Mesendoderm (in vitro differentiated cells): Measurements from ENCODE around the gene LTK.

Source experiments
- DNase-seq: peaks from one replicate; pipeline ENCODE4 v3.0.0; 2013
- H2AK5ac ChIP-seq: 2 replicates; pipeline ENCODE4 v1.6.1; 2013; ENCODE audit warnings: low read length, inconsistent platforms
- H2BK120ac ChIP-seq: 2 replicates; pipeline ENCODE4 v1.6.1; 2013; ENCODE audit warnings: low read depth, mild to moderate bottlenecking, low read length, moderate library complexity, mixed read lengths
- H2BK15ac ChIP-seq: replicated peaks from 2 replicates; pipeline ENCODE4 v1.6.1; 2013; ENCODE audit warnings: low read depth, mild to moderate bottlenecking, moderate library complexity
- H2BK5ac ChIP-seq: 2 replicates; pipeline ENCODE4 v1.6.1; 2013; ENCODE audit warnings: low read length, inconsistent platforms
- H3K18ac ChIP-seq: 2 replicates; pipeline ENCODE4 v1.6.1; 2013; ENCODE audit warnings: mild to moderate bottlenecking, low read length, mixed read lengths
- H3K23ac ChIP-seq: one replicate; pipeline ENCODE4 v1.6.1; 2013; ENCODE audit warnings: low read length
- H3K27ac ChIP-seq: 2 replicates; pipeline ENCODE4 v1.5.1; 2013; ENCODE audit warnings: low read depth, mild to moderate bottlenecking, inconsistent platforms, low read length, moderate library complexity
- H3K27me3 ChIP-seq: 2 replicates; pipeline ENCODE4 v1.6.1; 2013; ENCODE audit warnings: low read length, control low read depth, mild to moderate bottlenecking, inconsistent platforms; ENCODE audit not compliant: insufficient read depth, poor library complexity
- H3K36me3 ChIP-seq: 2 replicates; pipeline ENCODE4 v1.6.1; 2013; ENCODE audit warnings: low read length, inconsistent platforms; ENCODE audit not compliant: control insufficient read depth, insufficient read depth
- H3K4ac ChIP-seq: one replicate; pipeline ENCODE4 v1.6.1; 2013; ENCODE audit warnings: low read depth, mild to moderate bottlenecking, low read length, moderate library complexity
- H3K4me1 ChIP-seq: 2 replicates; pipeline ENCODE4 v1.6.1; 2013; ENCODE audit warnings: low read depth, low read length, inconsistent platforms; ENCODE audit not compliant: control insufficient read depth
- H3K4me2 ChIP-seq: 2 replicates; pipeline ENCODE4 v1.6.1; 2013; ENCODE audit warnings: low read length
- H3K4me3 ChIP-seq: 2 replicates; pipeline ENCODE4 v1.5.1; 2013; ENCODE audit warnings: mild to moderate bottlenecking, low read length
- H3K56ac ChIP-seq: one replicate; pipeline ENCODE4 v1.6.1; 2013; ENCODE audit warnings: low read length
- H3K79me1 ChIP-seq: 2 replicates; pipeline ENCODE4 v1.6.1; 2013; ENCODE audit warnings: low read length, inconsistent platforms
- H3K79me2 ChIP-seq: 2 replicates; pipeline ENCODE4 v1.6.1; 2013; ENCODE audit warnings: mild to moderate bottlenecking, low read length; ENCODE audit not compliant: control insufficient read depth, insufficient read depth
- H3K9ac ChIP-seq: 2 replicates; pipeline ENCODE4 v1.6.1; 2013; ENCODE audit warnings: low read length, inconsistent platforms
- H4K5ac ChIP-seq: one replicate; pipeline ENCODE4 v1.6.1; 2013; ENCODE audit warnings: low read length
- H4K8ac ChIP-seq: one replicate; pipeline ENCODE4 v1.6.1; 2013; ENCODE audit warnings: low read depth, mild to moderate bottlenecking, control low read depth, low read length, moderate library complexity
- WGBS: extraction: QIAGEN DNeasy Blood & Tissue Kit; methylation state at CpG from one replicate; pipeline ENCODE4 v1.1.7; 2013; ENCODE audit warnings: low lambda C conversion rate, missing lambda C conversion rate; ENCODE audit not compliant: insufficient coverage; ENCODE audit errors: extremely low coverage; 5-methylcytosine and 5-hydroxymethylcytosine counted together

The LTK gene

GRCh38 chr15:41504751-41505492 is 8.7 kb downstream of the LTK start:
- H3K56ac ChIP-seq, result no peak overlapping the region
- no peak overlapping the region for H3K9ac ChIP-seq
- no peak overlapping the region for H3K4me2 ChIP-seq
- H3K27me3 ChIP-seq, result peaks cover 34% of the 10 kb centered on the region
- H3K4me1 ChIP-seq, result no peaks in the 10 kb centered on the region
- no peaks in the 10 kb centered on the region for H3K79me2 ChIP-seq
- DNase-seq, result no peak
- H3K4me3 ChIP-seq, result no peak overlapping the region
- H2BK5ac ChIP-seq, result no peak overlapping the region
- no peak overlapping the region for H4K5ac ChIP-seq
- H4K8ac ChIP-seq, result no peak overlapping the region
- no peak overlapping the region for H2BK15ac ChIP-seq
- no peak overlapping the region for H2BK120ac ChIP-seq
- H3K79me1 ChIP-seq, result no peaks in the 10 kb centered on the region
- no peak overlapping the region for H2AK5ac ChIP-seq
- H3K18ac ChIP-seq, result no peak overlapping the region
- H3K27ac ChIP-seq, result no peak overlapping the region
- no CpG with 5 or more reads among the region's 13 CpGs for WGBS
- H3K4ac ChIP-seq, result no peak overlapping the region
- H3K23ac ChIP-seq, result no peak overlapping the region
- H3K36me3 ChIP-seq, result no peaks in the 10 kb centered on the region

DNA sequence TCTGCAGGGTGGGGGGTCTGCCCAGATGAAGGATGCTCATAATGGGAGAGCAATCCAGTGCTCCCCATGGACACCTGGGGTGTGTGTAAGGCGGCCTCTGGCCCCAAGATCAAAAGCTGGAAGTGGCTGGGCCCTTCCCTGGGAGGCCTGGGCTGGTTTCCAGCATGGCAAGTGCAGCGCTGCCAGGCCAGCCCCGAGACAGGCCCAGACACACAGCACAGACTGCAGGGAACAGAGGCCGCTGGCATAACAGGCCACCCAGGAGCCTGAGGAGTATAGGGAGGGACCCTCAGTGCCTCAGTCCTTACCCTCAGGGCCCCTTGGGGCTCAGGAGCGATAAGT is 10.0 kb downstream of the LTK start:
- Histone ChIP-seq H2AK5ac (no peak overlapping the region), H3K4me1 (no peaks in the 10 kb centered on the region), H3K9ac (no peak overlapping the region), H3K56ac (no peak overlapping the region), H3K4ac (no peak overlapping the region), H2BK120ac (no peak overlapping the region), H4K5ac (no peak overlapping the region), H4K8ac (no peak overlapping the region), H3K23ac (no peak overlapping the region), H3K27ac (no peak overlapping the region), H3K27me3 (peaks cover 43% of the 10 kb centered on the region), H3K4me3 (no peak overlapping the region), H3K4me2 (no peak overlapping the region), H3K36me3 (no peaks in the 10 kb centered on the region), H2BK15ac (no peak overlapping the region), H3K79me2 (no peaks in the 10 kb centered on the region), H2BK5ac (no peak overlapping the region), H3K79me1 (no peaks in the 10 kb centered on the region), H3K18ac (no peak overlapping the region)
- DNase-seq, result no peak
- WGBS, result no CpG with 5 or more reads among the region's 5 CpGs

- Histone ChIP-seq H2BK120ac (no peak overlapping the region), H3K79me2 (no peaks in the 10 kb centered on the region), H3K79me1 (no peaks in the 10 kb centered on the region), H3K4me1 (no peaks in the 10 kb centered on the region), H3K4me3 (no peak overlapping the region), H3K56ac (peak overlapping the region; percentile 37), H2BK15ac (no peak overlapping the region), H3K27me3 (peaks cover 48% of the 10 kb centered on the region), H3K23ac (no peak overlapping the region), H4K8ac (no peak overlapping the region), H3K36me3 (no peaks in the 10 kb centered on the region), H3K27ac (no peak overlapping the region), H2BK5ac (no peak overlapping the region), H3K18ac (no peak overlapping the region), H2AK5ac (no peak overlapping the region), H3K9ac (no peak overlapping the region), H3K4ac (no peak overlapping the region), H4K5ac (no peak overlapping the region), H3K4me2 (no peak overlapping the region)
- WGBS, result no CpG with 5 or more reads among the region's 54 CpGs
- peak; percentile 50 for DNase-seq
Measured at GRCh38 chr15:41502795-41503668, 10.6 kb downstream of the LTK start.

GRCh38 chr15:41501931-41502794 is 11.5 kb downstream of the LTK start:
- H2BK120ac ChIP-seq, result no peak overlapping the region
- no CpG with 5 or more reads among the region's 64 CpGs for WGBS
- H3K4me1 ChIP-seq, result no peaks in the 10 kb centered on the region
- no peak overlapping the region for H3K9ac ChIP-seq
- no peak overlapping the region for H4K5ac ChIP-seq
- peak; percentile 46 for DNase-seq
- no peak overlapping the region for H2BK15ac ChIP-seq
- H4K8ac ChIP-seq, result no peak overlapping the region
- peaks cover 51% of the 10 kb centered on the region for H3K27me3 ChIP-seq
- H3K4me2 ChIP-seq, result no peak overlapping the region
- H3K4me3 ChIP-seq, result no peak overlapping the region
- no peak overlapping the region for H2BK5ac ChIP-seq
- no peak overlapping the region for H3K56ac ChIP-seq
- H3K36me3 ChIP-seq, result no peaks in the 10 kb centered on the region
- peak overlapping the region; percentile 66 for H3K23ac ChIP-seq
- H3K18ac ChIP-seq, result no peak overlapping the region
- no peaks in the 10 kb centered on the region for H3K79me2 ChIP-seq
- H3K79me1 ChIP-seq, result no peaks in the 10 kb centered on the region
- H3K4ac ChIP-seq, result no peak overlapping the region
- H3K27ac ChIP-seq, result no peak overlapping the region
- H2AK5ac ChIP-seq, result no peak overlapping the region

- WGBS, result no CpG with 5 or more reads among the region's 56 CpGs
Measured at GRCh38 chr15:41501191-41501917, 12.3 kb downstream of the LTK start.

More at GRCh38 chr15:41501191-41501917, 12.3 kb downstream of the LTK start:
- Histone ChIP-seq H3K79me2 (no peaks in the 10 kb centered on the region), H3K4me2 (peak overlapping the region; percentile 40), H2BK15ac (no peak overlapping the region), H3K4ac (no peak overlapping the region), H3K79me1 (no peaks in the 10 kb centered on the region), H3K27me3 (peaks cover 57% of the 10 kb centered on the region), H3K56ac (peak overlapping the region; percentile 60), H3K9ac (no peak overlapping the region), H3K4me1 (no peaks in the 10 kb centered on the region), H2BK5ac (no peak overlapping the region), H3K27ac (no peak overlapping the region), H4K8ac (no peak overlapping the region), H3K23ac (peak overlapping the region; percentile 66), H3K18ac (no peak overlapping the region), H3K36me3 (no peaks in the 10 kb centered on the region), H3K4me3 (no peak overlapping the region), H4K5ac (no peak overlapping the region), H2BK120ac (no peak overlapping the region), H2AK5ac (no peak overlapping the region)
- peak; percentile 61 for DNase-seq
